Activated T-cell treated with anti-CD3 and anti-CD28 coated beads for 24 hours (primary cell): ENCODE measurements around the gene NMNAT1.
"Not testable (repeated sequence)": the region's sequence is repeated elsewhere in the genome, so short reads cannot be mapped to it uniquely, and the experiment has no call there.

Source experiments
- DNase-seq: peaks from one replicate; pipeline ENCODE4 v3.0.0-alpha.2; 2020; ENCODE audit warnings: low read depth

Gene NMNAT1

GRCh38 chr1:9942939-9943788 lies at the start of gene NMNAT1, which contains the start of gene LZIC:
Gene NMNAT1, plus strand, starts transcription at chr1:9943475. Its CDS starts 28,599 bp downstream, at chr1:9972074.
Gene LZIC, minus strand, starts transcription at chr1:9943391. Its CDS starts 6,772 bp downstream, at chr1:9936619.
- DNase-seq = peak; percentile 90

- no peak for DNase-seq
Observed at GRCh38 chr1:9894115-9894514, 49.2 kb upstream of the NMNAT1 start.

- no peak for DNase-seq
Observed at GRCh38 chr1:9900142-9901043, 42.9 kb upstream of the NMNAT1 start.

GRCh38 chr1:9901148-9902059 lies 41.9 kb upstream of the NMNAT1 start:
- no peak for DNase-seq

- DNase-seq = no peak
Observed at GRCh38 chr1:9902060-9902452, 41.2 kb upstream of the NMNAT1 start.

GRCh38 chr1:9903801-9904527 lies 39.3 kb upstream of the NMNAT1 start:
- DNase-seq = no peak

- no peak for DNase-seq
Observed at GRCh38 chr1:9904596-9904995, 38.7 kb upstream of the NMNAT1 start.

GRCh38 chr1:9905010-9905409 lies 38.3 kb upstream of the NMNAT1 start:
- no peak for DNase-seq

- no peak for DNase-seq
Observed at GRCh38 chr1:9906466-9906865, 36.8 kb upstream of the NMNAT1 start.

GRCh38 chr1:9907441-9907840 lies 35.8 kb upstream of the NMNAT1 start:
- DNase-seq = no peak

GRCh38 chr1:9908871-9909233 lies 34.4 kb upstream of the NMNAT1 start:
- no peak for DNase-seq

- DNase-seq = no peak
Observed at GRCh38 chr1:9909234-9910046, 33.8 kb upstream of the NMNAT1 start.

GRCh38 chr1:9910076-9910422 lies 33.2 kb upstream of the NMNAT1 start, which contains the start of gene CTNNBIP1:
Gene CTNNBIP1, minus strand, starts transcription at chr1:9910269. Its CDS starts 38,205 bp downstream, at chr1:9872064.
- DNase-seq = no peak

GRCh38 chr1:9910423-9911178 lies 32.7 kb upstream of the NMNAT1 start:
- DNase-seq = peak; percentile 100

- DNase-seq = no peak
Observed at GRCh38 chr1:9912264-9912936, 30.9 kb upstream of the NMNAT1 start.

- DNase-seq = no peak
Observed at GRCh38 chr1:9914610-9914937, 28.7 kb upstream of the NMNAT1 start.

- no peak for DNase-seq
Observed at GRCh38 chr1:9916452-9916851, 26.8 kb upstream of the NMNAT1 start.

- not testable (repeated sequence) for DNase-seq
Observed at GRCh38 chr1:9917495-9917894, 25.8 kb upstream of the NMNAT1 start.

- DNase-seq = no peak
Observed at GRCh38 chr1:9917901-9918300, 25.4 kb upstream of the NMNAT1 start.
